HUES48 (cell line): ENCODE results near the gene SLBP.

Experiments
- H3K27ac ChIP-seq: one replicate; pipeline ENCODE4 v1.7.0; 2013; ENCODE audit warnings: low read depth, low read length, inconsistent platforms
- H3K27me3 ChIP-seq: 2 replicates; pipeline ENCODE4 v1.6.1; 2013; ENCODE audit warnings: mild to moderate bottlenecking, low read length; ENCODE audit not compliant: control insufficient read depth, insufficient read depth
- H3K36me3 ChIP-seq: 2 replicates; pipeline ENCODE4 v1.6.1; 2013; ENCODE audit warnings: low read length; ENCODE audit not compliant: control insufficient read depth, insufficient read depth
- H3K4me1 ChIP-seq: 2 replicates; pipeline ENCODE4 v1.6.1; 2013; ENCODE audit warnings: mild to moderate bottlenecking, low read length; ENCODE audit not compliant: control insufficient read depth, insufficient read depth
- H3K4me3 ChIP-seq: 2 replicates; pipeline ENCODE4 v1.5.1; 2013; ENCODE audit warnings: mild to moderate bottlenecking, low read depth, low read length
- H3K9ac ChIP-seq: 2 replicates; pipeline ENCODE4 v1.6.1; 2013; ENCODE audit warnings: mild to moderate bottlenecking, low read depth, low read length, moderate library complexity
- H3K9me3 ChIP-seq: 2 replicates; pipeline ENCODE4 v1.6.1; 2013; ENCODE audit warnings: low read length; ENCODE audit not compliant: control insufficient read depth, insufficient read depth

Gene SLBP

GRCh38 chr4:1725521-1725920 lies 13.4 kb upstream of the SLBP start:
- Histone ChIP-seq H3K4me3 (no peak overlapping the region), H3K9ac (no peak overlapping the region), H3K36me3 (peaks cover 76% of the 10 kb centered on the region), H3K27ac (no peak overlapping the region), H3K9me3 (no peaks in the 10 kb centered on the region), H3K4me1 (peaks cover 5% of the 10 kb centered on the region; the same call in 1 of the 2 replicates), H3K27me3 (no peaks in the 10 kb centered on the region)

- no peaks in the 10 kb centered on the region for H3K9me3 ChIP-seq
- peak overlapping the region; percentile 88; the same call in 1 of the 2 replicates for H3K4me3 ChIP-seq
- H3K4me1 ChIP-seq: peaks cover 12% of the 10 kb centered on the region
- no peak overlapping the region for H3K9ac ChIP-seq
- no peak overlapping the region for H3K27ac ChIP-seq
- H3K27me3 ChIP-seq: no peaks in the 10 kb centered on the region
- peaks cover 61% of the 10 kb centered on the region for H3K36me3 ChIP-seq
Measured at GRCh38 chr4:1723131-1723801, 11.1 kb upstream of the SLBP start.

- no peak overlapping the region for H3K27ac ChIP-seq
Measured at GRCh38 chr4:1722551-1723118, 10.5 kb upstream of the SLBP start.

GRCh38 chr4:1721666-1722550 lies 9.8 kb upstream of the SLBP start:
- no peaks in the 10 kb centered on the region for H3K9me3 ChIP-seq
- peak overlapping the region; percentile 87 for H3K9ac ChIP-seq
- peaks cover 12% of the 10 kb centered on the region for H3K4me1 ChIP-seq
- no peaks in the 10 kb centered on the region for H3K27me3 ChIP-seq
- peak overlapping the region; percentile 88 for H3K4me3 ChIP-seq
- peaks cover 60% of the 10 kb centered on the region for H3K36me3 ChIP-seq
- H3K27ac ChIP-seq: peak overlapping the region; percentile 69

More at GRCh38 chr4:1722551-1723118, 10.5 kb upstream of the SLBP start:
- Histone ChIP-seq H3K9ac (peak overlapping the region; percentile 87), H3K4me1 (peaks cover 12% of the 10 kb centered on the region), H3K4me3 (peak overlapping the region; percentile 88), H3K9me3 (no peaks in the 10 kb centered on the region), H3K27me3 (no peaks in the 10 kb centered on the region), H3K36me3 (peaks cover 61% of the 10 kb centered on the region)

GRCh38 chr4:1721003-1721665 lies 9.0 kb upstream of the SLBP start, which contains the start of the genes TACC3 and TMEM129:
Gene TACC3, plus strand, starts transcription at chr4:1721521. Its CDS starts 1,901 bp downstream, at chr4:1723422.
Gene TMEM129, minus strand, starts transcription at chr4:1721323. Its CDS starts 486 bp downstream, at chr4:1720837.
- H3K27me3 ChIP-seq: no peaks in the 10 kb centered on the region
- no peaks in the 10 kb centered on the region for H3K9me3 ChIP-seq
- H3K9ac ChIP-seq: peak within 1 kb of the TSS; percentile 87
- peaks cover 58% of the 10 kb centered on the region for H3K36me3 ChIP-seq
- H3K4me1 ChIP-seq: peaks cover 12% of the 10 kb centered on the region
- H3K4me3 ChIP-seq: peak within 1 kb of the TSS; percentile 94
- peak within 1 kb of the TSS; percentile 69 for H3K27ac ChIP-seq

- Histone ChIP-seq H3K27me3 (no peaks in the 10 kb centered on the region), H3K4me1 (peaks cover 12% of the 10 kb centered on the region), H3K36me3 (peaks cover 50% of the 10 kb centered on the region), H3K4me3 (peak overlapping the region; percentile 94), H3K9me3 (no peaks in the 10 kb centered on the region), H3K9ac (peak overlapping the region; percentile 78), H3K27ac (peak overlapping the region; percentile 67)
Measured at GRCh38 chr4:1720163-1720983, 8.3 kb upstream of the SLBP start.

GRCh38 chr4:1718095-1718850 lies 6.2 kb upstream of the SLBP start:
- peaks cover 29% of the 10 kb centered on the region for H3K36me3 ChIP-seq
- H3K4me3 ChIP-seq: no peak overlapping the region
- no peaks in the 10 kb centered on the region for H3K9me3 ChIP-seq
- H3K27ac ChIP-seq: no peak overlapping the region
- no peak overlapping the region for H3K9ac ChIP-seq
- peaks cover 12% of the 10 kb centered on the region for H3K4me1 ChIP-seq
- no peaks in the 10 kb centered on the region for H3K27me3 ChIP-seq

- Histone ChIP-seq H3K4me1 (peaks cover 9% of the 10 kb centered on the region), H3K27ac (no peak overlapping the region), H3K36me3 (peaks cover 24% of the 10 kb centered on the region), H3K9ac (no peak overlapping the region), H3K9me3 (no peaks in the 10 kb centered on the region), H3K27me3 (no peaks in the 10 kb centered on the region), H3K4me3 (no peak overlapping the region)
Measured at GRCh38 chr4:1717129-1718094, 5.3 kb upstream of the SLBP start.
